Astrocyte of the cerebellum (primary cell): ENCODE data around the gene C1orf141.

Experiments
- DNase-seq: peaks from one replicate; pipeline ENCODE4 v3.0.0-alpha.2; 2011; ENCODE audit warnings: low read depth
- H3K4me3 ChIP-seq: 2 replicates; pipeline ENCODE4 v1.5.1; 2011; ENCODE audit warnings: mild to moderate bottlenecking, low read depth, low read length, moderate library complexity
- in situ Hi-C: cut with HindIII; loops from 2 replicates; pipeline ENCODE4 v1.10.0; 2017; ENCODE audit warnings: low sequenced_read_pairs
- TF ChIP-seq, protein P1 (sequence below): IDR thresholded peaks from 2 replicates; pipeline ENCODE4 v1.5.1; 2012; ENCODE audit warnings: low read length, low read depth, moderate library complexity, mild to moderate bottlenecking; ENCODE audit errors: missing control alignments

Gene C1orf141

DNA sequence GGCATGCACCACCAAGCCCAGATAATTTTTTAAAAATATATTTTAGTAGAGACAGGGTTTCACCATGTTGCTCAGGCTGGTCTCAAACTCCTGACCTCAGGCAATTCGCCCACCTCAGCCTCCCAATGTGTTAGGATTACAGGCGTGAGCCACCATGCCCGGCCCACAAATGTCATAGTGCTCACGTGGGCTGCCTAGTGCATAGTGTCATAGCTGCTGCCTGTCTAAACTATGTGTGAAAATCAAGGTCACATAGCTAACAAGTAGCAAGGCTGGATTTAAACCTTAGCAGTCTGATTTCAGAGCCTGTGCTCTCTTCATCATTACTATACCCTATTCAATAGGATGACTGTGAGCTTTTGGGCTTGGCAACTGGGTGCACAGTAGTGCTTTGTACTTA is 10.3 kb downstream of the C1orf141 start:
- no peak overlapping the region for H3K4me3 ChIP-seq
- in situ Hi-C loops: no loop called here
- no peak for DNase-seq
- TF ChIP-seq, protein P1, sequence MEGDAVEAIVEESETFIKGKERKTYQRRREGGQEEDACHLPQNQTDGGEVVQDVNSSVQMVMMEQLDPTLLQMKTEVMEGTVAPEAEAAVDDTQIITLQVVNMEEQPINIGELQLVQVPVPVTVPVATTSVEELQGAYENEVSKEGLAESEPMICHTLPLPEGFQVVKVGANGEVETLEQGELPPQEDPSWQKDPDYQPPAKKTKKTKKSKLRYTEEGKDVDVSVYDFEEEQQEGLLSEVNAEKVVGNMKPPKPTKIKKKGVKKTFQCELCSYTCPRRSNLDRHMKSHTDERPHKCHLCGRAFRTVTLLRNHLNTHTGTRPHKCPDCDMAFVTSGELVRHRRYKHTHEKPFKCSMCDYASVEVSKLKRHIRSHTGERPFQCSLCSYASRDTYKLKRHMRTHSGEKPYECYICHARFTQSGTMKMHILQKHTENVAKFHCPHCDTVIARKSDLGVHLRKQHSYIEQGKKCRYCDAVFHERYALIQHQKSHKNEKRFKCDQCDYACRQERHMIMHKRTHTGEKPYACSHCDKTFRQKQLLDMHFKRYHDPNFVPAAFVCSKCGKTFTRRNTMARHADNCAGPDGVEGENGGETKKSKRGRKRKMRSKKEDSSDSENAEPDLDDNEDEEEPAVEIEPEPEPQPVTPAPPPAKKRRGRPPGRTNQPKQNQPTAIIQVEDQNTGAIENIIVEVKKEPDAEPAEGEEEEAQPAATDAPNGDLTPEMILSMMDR: no peak

DNA sequence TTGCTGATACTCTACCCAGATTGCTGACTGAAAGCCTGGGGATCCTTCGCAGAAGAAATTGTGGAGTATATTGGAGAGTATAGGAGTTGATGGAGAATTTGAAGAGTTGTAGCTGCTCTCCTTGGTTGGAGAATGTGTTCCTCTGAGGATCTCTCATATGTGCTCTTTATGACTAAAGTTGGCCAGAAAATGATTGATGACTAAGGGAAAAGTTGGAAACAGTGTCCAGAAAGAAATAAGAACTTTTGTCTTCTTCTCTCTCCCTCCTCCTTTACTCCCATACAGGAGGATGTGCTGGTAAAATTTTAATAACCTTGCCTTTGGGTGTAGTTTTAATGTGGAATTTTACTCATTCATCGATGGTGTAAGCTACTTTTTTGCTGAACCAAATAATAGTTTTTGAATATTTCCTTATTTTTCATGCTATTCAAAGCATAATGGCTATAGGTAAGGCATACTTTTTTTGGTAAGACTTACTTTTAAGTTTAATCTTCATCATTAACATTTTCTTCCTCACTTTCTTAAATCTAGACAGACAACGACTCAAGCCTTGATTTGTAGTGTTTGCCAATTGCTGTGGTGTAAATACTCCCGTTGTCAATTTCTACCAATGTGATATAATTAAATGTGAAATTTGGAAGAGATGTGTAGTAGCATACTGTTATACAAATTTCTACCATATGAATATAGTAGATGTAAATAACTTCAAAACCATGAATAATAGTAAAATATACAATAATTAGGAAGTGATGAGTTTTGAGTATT is 13.7 kb downstream of the C1orf141 start:
- TF ChIP-seq, protein P1: no peak
- no peak overlapping the region for H3K4me3 ChIP-seq
- no peak for DNase-seq
- in situ Hi-C loops: no loop called here

DNA sequence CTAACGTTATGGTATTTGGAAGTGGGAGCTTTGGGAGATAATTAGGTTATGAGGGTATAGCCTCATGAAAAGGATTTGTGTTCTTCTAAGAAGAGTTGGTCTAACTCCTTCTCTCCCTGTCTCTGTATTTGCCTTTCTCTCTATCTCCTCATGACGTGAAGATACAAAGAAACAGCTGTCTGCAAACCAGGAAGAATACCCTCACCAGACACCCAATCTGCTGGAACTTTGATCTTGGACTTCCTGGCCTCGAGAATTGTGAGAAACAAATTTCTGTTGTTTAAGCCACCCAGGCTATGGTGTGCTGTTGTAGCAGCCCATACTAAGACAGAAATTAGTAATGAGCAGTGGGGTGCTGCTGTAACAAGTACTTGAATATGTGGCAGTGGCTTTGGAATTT is 16.1 kb downstream of the C1orf141 start:
- in situ Hi-C loops: no loop called here
- no peak overlapping the region for H3K4me3 ChIP-seq
- DNase-seq: no peak
- TF ChIP-seq, protein P1: no peak

DNA sequence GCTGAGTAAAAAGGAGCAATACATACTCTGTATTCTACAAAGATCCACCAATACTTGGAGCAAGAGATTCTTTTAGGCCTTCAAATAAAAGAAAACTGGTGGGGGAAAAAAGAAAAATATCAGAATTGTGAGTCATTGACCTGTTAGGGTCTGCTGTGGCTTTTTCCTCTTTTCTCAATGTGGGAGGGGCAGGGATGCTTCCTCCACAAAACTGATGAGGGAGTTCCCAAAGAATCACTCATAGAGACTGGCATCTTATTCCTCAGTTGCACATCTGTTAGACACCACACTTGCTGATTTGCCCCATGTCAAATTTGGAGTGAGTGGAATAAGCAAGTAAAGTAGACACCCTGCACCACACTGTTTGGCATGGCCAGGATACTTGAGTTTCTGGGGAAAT is 16.6 kb downstream of the C1orf141 start:
- no peak overlapping the region for H3K4me3 ChIP-seq
- TF ChIP-seq, protein P1: no peak
- DNase-seq: no peak
- in situ Hi-C loops: no loop called here

DNA sequence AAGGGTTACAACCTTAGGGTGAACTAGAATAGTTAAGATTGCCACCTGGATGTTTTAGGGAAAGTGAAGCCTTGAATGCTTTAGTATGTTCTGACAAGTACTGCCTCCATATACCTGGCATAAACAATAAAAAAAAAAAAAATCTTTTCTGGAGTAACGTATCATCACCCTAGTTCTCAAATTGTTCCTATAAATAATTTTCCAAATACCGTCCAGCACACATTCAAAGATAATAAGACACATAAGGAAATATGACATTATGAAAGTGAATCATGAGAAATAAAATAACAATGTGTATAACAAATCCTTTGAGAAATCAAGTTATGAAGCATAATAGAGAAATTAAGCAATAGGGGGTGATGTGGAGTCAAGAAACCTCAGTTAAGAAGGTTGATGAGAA is 20.6 kb downstream of the C1orf141 start:
- no peak overlapping the region for H3K4me3 ChIP-seq
- DNase-seq: no peak
- in situ Hi-C loops: no loop called here
- TF ChIP-seq, protein P1: no peak

DNA sequence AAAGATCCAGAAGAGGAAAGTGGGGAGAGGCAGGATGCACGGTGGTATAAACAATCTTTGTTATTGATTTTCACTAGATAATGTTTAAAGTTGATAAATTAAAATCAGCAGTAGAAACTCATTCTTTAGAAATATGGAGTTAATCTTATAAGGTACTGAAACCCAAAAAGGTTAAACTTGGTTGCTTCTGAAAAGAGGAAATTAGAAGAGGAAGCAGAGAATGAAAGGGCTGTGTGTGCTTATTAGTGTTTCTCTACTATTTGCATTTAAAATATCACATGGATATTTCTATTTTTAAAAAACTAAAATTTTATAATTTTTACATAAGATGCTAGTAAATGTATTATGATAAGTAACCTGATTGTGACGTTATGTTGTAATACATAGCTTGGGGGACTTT is 24.4 kb downstream of the C1orf141 start:
- TF ChIP-seq, protein P1: no peak
- in situ Hi-C loops: no loop called here
- no peak overlapping the region for H3K4me3 ChIP-seq
- DNase-seq: no peak
